ENCODE measurements around the gene NEMP1. TPM values are rescaled to one million over a fixed set of nuclear protein-coding genes. Genes with fewer than 3 reads are reported as not detected.
A peak's percentile ranks its signal among the peaks of the same experiment; 100 is the strongest.

Gene NEMP1
- total RNA-seq, 1 donor from 2014 or later, result 7.1 TPM

- Histone ChIP-seq H3K27ac (no peak overlapping the region), H3K4me1 (peaks cover 6% of the 10 kb centered on the region), H3K9me3 (no peaks in the 10 kb centered on the region), H3K4me3 (no peak overlapping the region), H3K36me3 (no peaks in the 10 kb centered on the region), H3K27me3 (no peaks in the 10 kb centered on the region)
- intact Hi-C loops (cut with DNase I), result no loop called here
- TF ChIP-seq POLR2AphosphoS5 (IDR thresholded peaks at IDR 0.05; ENCODE audit: insufficient read depth in 1 of 2, low read depth in 1 of 2), result no peak
- no peak for TF ChIP-seq POLR2A (IDR thresholded peaks at IDR 0.05)
- TF ChIP-seq CTCF (IDR thresholded peaks at IDR 0.05), result no peak
- no peak for DNase-seq (ENCODE audit: extremely low spot score in 2 of 2)
These were observed 66.9 kb downstream of the NEMP1 start for GRCh38 chr12:57011438-57012424.

- Histone ChIP-seq H3K4me3 (no peak overlapping the region), H3K9me3 (no peaks in the 10 kb centered on the region), H3K36me3 (no peaks in the 10 kb centered on the region), H3K27me3 (no peaks in the 10 kb centered on the region), H3K4me1 (peaks cover 10% of the 10 kb centered on the region), H3K27ac (no peak overlapping the region)
- no peak for TF ChIP-seq POLR2AphosphoS5 (IDR thresholded peaks at IDR 0.05; ENCODE audit: insufficient read depth in 1 of 2, low read depth in 1 of 2)
- TF ChIP-seq POLR2A (IDR thresholded peaks at IDR 0.05), result no peak
- TF ChIP-seq CTCF (IDR thresholded peaks at IDR 0.05), result no peak
- DNase-seq (ENCODE audit: extremely low spot score in 2 of 2), result no peak
- intact Hi-C loops (cut with DNase I), result no loop called here
These were observed 67.9 kb downstream of the NEMP1 start for GRCh38 chr12:57010627-57011247.

GRCh38 chr12:57009949-57010626 lies 68.5 kb downstream of the NEMP1 start:
- TF ChIP-seq POLR2A (IDR thresholded peaks at IDR 0.05), result no peak
- TF ChIP-seq CTCF (IDR thresholded peaks at IDR 0.05), result no peak
- TF ChIP-seq POLR2AphosphoS5 (IDR thresholded peaks at IDR 0.05; ENCODE audit: insufficient read depth in 1 of 2, low read depth in 1 of 2), result no peak
- Histone ChIP-seq H3K36me3 (no peaks in the 10 kb centered on the region), H3K4me1 (peaks cover 17% of the 10 kb centered on the region), H3K4me3 (no peak overlapping the region), H3K27me3 (no peaks in the 10 kb centered on the region), H3K27ac (no peak overlapping the region), H3K9me3 (no peaks in the 10 kb centered on the region)
- intact Hi-C loops (cut with DNase I), result no loop called here
- no peak for DNase-seq (ENCODE audit: extremely low spot score in 2 of 2)

GRCh38 chr12:57008178-57008577 lies 70.4 kb downstream of the NEMP1 start:
- Histone ChIP-seq H3K4me1 (peaks cover 27% of the 10 kb centered on the region), H3K27me3 (no peaks in the 10 kb centered on the region), H3K36me3 (peaks cover 0 to 13% of the 10 kb centered on the region in 2 donors), H3K27ac (peak overlapping the region; percentile 45), H3K9me3 (no peaks in the 10 kb centered on the region), H3K4me3 (no peak overlapping the region)
- no peak for DNase-seq (ENCODE audit: extremely low spot score in 2 of 2)
- intact Hi-C loops (cut with DNase I), result no loop called here
- TF ChIP-seq POLR2AphosphoS5 (IDR thresholded peaks at IDR 0.05; ENCODE audit: insufficient read depth in 1 of 2, low read depth in 1 of 2) (no peak), POLR2A (IDR thresholded peaks at IDR 0.05) (no peak), CTCF (IDR thresholded peaks at IDR 0.05) (peak in 2 of 3 experiments; percentile 43 to 72)

Data from vagina (tissue), 2 donors.